ENCODE measurements around the gene SF1. TPM values are rescaled to one million over a fixed set of nuclear protein-coding genes. Genes with fewer than 3 reads are reported as not detected.

Gene SF1
- total and polyA plus RNA-seq, 2 donors (not counting 3 experiments of a cell fraction or from before 2014, with no cell fraction given) = 95.0 to 342 TPM

DNA sequence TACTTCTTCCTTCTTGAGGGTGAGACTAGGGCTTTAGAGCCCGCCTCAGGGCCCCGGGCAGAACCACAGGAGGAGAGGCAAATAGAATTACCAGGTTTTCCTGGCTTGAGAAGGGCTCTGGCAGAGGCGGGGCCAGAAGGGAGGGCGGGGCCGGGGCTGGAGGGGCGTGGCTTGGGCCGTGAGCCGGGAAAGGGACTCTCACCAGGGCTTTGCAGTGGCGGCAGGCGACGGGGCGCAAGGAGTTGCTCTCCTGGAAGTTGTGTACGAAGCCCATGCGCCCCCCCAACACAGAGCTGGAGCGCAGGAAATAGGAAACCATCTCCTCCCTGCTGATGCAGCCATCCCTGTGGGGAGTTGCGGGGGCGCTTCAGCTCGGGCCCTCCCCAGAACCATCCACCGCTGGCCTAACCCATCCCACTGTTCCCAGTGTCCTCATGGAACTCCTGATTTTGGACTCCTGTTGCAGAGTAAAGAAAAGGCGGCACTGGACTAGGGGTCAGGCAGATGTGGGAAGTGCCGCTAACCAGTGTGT, 48.4 kb downstream of the SF1 start:
- dilution Hi-C loops (cut with MboI; ENCODE audit: extremely low pct_ligation_motif_present, low sequenced_read_pairs) = no loop called here
- no peaks in the 10 kb centered on the region for H3K4me1 ChIP-seq (ENCODE audit: control insufficient read depth, extremely low read depth, insufficient read depth, low read length)
- no peaks in the 10 kb centered on the region for H3K79me2 ChIP-seq (ENCODE audit: control insufficient read depth, insufficient read depth, low read length)
- H2AFZ ChIP-seq (ENCODE audit: low read depth, low read length) = no peak overlapping the region
- no peaks in the 10 kb centered on the region for H3K9me1 ChIP-seq (replicated peaks; ENCODE audit: control insufficient read depth, extremely low read depth, insufficient read depth, low read length)
- H3K36me3 ChIP-seq (ENCODE audit: control insufficient read depth in 2 of 2, extremely low read depth in 1 of 2, insufficient read depth in 2 of 2, low read length in 2 of 2) = no peaks in the 10 kb centered on the region
- H3K9me3 ChIP-seq (replicated peaks; ENCODE audit: control insufficient read depth, insufficient read depth, low read length) = no peaks in the 10 kb centered on the region
- no peak for FAIRE-seq
- TF ChIP-seq CTCF (IDR thresholded peaks at IDR 0.05; ENCODE audit: extremely low read depth in 1 of 2, insufficient read depth in 1 of 2, low read depth in 1 of 2, low read length in 2 of 2) = no peak
- no peak for TF ChIP-seq JUN (IDR thresholded peaks at IDR 0.05; ENCODE audit: borderline replicate concordance, insufficient read depth, insufficient read length, low read depth)
- no peak for TF ChIP-seq EZH2 (IDR thresholded peaks at IDR 0.05; ENCODE audit: borderline replicate concordance, low read depth, low read length, severe bottlenecking)
- TF ChIP-seq FOS (IDR thresholded peaks at IDR 0.05; ENCODE audit: borderline replicate concordance, insufficient read depth, low read length) = no peak
- no peak for TF ChIP-seq GATA2 (IDR thresholded peaks at IDR 0.05; ENCODE audit: insufficient read depth, insufficient read length, low read depth, low read length)
- TF ChIP-seq MAX (IDR thresholded peaks at IDR 0.05; ENCODE audit: insufficient read depth, insufficient read length) = no peak
- no peak for TF ChIP-seq MYC (IDR thresholded peaks at IDR 0.05; ENCODE audit: low read depth, low read length)
- TF ChIP-seq POLR2AphosphoS5 (IDR thresholded peaks at IDR 0.05; ENCODE audit: insufficient read depth, low read depth, low read length) = no peak
- no peak for TF ChIP-seq POLR2A (IDR thresholded peaks at IDR 0.05; ENCODE audit: low read depth, low read length)
- peaks cover 3 to 9% of the 10 kb centered on the region in 2 experiments for H3K27me3 ChIP-seq (ENCODE audit: control insufficient read depth in 2 of 2, insufficient read depth in 2 of 2, low read length in 2 of 2)
- DNase-seq (ENCODE audit: low read depth, low spot score) = no peak
- CTCF ChIA-PET = interaction anchor here (1.9 kb wide), 1 partner anchor 9 kb away, joined by 4 read pairs; no protein-coding TSS in a partner anchor
- H4K20me1 ChIP-seq (replicated peaks; ENCODE audit: control insufficient read depth, extremely low read depth, insufficient read depth, low read length) = no peaks in the 10 kb centered on the region
- H3K4me3 ChIP-seq (replicated peaks in 1 of 3; ENCODE audit: insufficient read depth in 1 of 3, low read depth in 1 of 3, low read length in 3 of 3) = no peak overlapping the region
- H3K27ac ChIP-seq (ENCODE audit: insufficient read depth, low read depth, low read length) = no peak overlapping the region
- H3K4me2 ChIP-seq (ENCODE audit: insufficient read depth, low read length) = no peak overlapping the region
- H3K9ac ChIP-seq (replicated peaks; ENCODE audit: extremely low read depth, insufficient read depth, low read length) = no peak overlapping the region
- POLR2A ChIA-PET = no interaction called here
- no TSS peak for BruUV-seq (replicated peaks)
- intact Hi-C loops (cut with micrococcal nuclease) = no loop called here

All from endothelial cell of umbilical vein (primary cell).